Left lung (tissue), 10 donors: ENCODE data around the gene KIF15. TPM values are rescaled to one million over a fixed set of nuclear protein-coding genes. Genes with fewer than 3 reads are reported as not detected.

ENCODE experiments used
- ATAC-seq: fragments of 200-7000 bp; cut with Tn5 transposase; one replicate; pipeline ENCODE4 v1.9.1; 2020; ENCODE audit warnings: moderate library complexity
- DNase-seq, 4 donors: peaks; one replicate each; pipeline ENCODE4 v3.0.0-alpha.2; 2013 to 2020
- H3K27ac ChIP-seq, 2 donors: fragments of 200-600 bp; sonication (generic) in 1 of 2; one replicate each; pipeline versions ENCODE4 v1.5.0 to v1.8.0; 2020 to 2021
- H3K27me3 ChIP-seq, 2 donors: fragments of 200-600 bp; sonication (generic) in 1 of 2; one replicate each; pipeline versions ENCODE4 v1.5.0 to v1.8.0; 2020 to 2021
- H3K36me3 ChIP-seq, 2 donors: fragments of 200-600 bp; sonication (generic) in 1 of 2; one replicate each; pipeline versions ENCODE4 v1.5.0 to v1.8.0; 2020 to 2021
- H3K4me1 ChIP-seq, 2 donors: fragments of 200-600 bp; one replicate each; pipeline ENCODE4 v1.8.0; 2021
- H3K4me3 ChIP-seq, 2 donors: fragments of 200-600 bp; sonication (generic) in 1 of 2; one replicate each; pipeline versions ENCODE4 v1.5.0 to v1.8.0; 2020 to 2021; ENCODE audit warnings: mild to moderate bottlenecking in 1 of 2
- H3K9me3 ChIP-seq, 2 donors: fragments of 200-600 bp; sonication (generic) in 1 of 2; one replicate each; pipeline versions ENCODE4 v1.5.0 to v1.8.0; 2020 to 2021
- CTCF ChIP-seq, 2 donors: fragments of 200-600 bp; sonication (generic) in 1 of 2; IDR thresholded peaks; one replicate each; pipeline versions ENCODE4 v1.5.0 to v1.8.0; 2021; ENCODE audit warnings: antibody characterized with exemption in 2 of 2
- intact Hi-C, 2 donors: fragments of 100-400 bp; cut with DNase I; formaldehyde crosslinking; loops; one replicate each; pipeline versions ENCODE4 v1.11.2 to v1.14.2; 2022
- polyA plus RNA-seq, 6 donors: library from polyadenylated mRNA; unstranded; fragments of 120-200 nt; gene quantifications; one replicate each; pipeline ENCODE4 v1.2.1, GENCODE V29; 2013; ENCODE audit not compliant: insufficient read length in 6 of 6
- total RNA-seq, 2 donors: library from RNA; stranded (reverse); fragmentation: NEBNext Ultra II Directional; extraction: Animal tissue kit (Norgen Biotek cat#: 25700); gene quantifications; one replicate each; pipeline ENCODE4 v1.2.1, GENCODE V29; 2021
- donor health status: DM: no; HTN: yes; CAD: no.
- donor health status: DM: no; HTN: no; CAD: no.

Gene KIF15
- total and polyA plus RNA-seq, 8 donors, result 1.8 to 51.3 (median 22.6) TPM

- no peak for ATAC-seq
Measured at GRCh38 chr3:44825264-44825925, 63.8 kb downstream of the KIF15 start.

GRCh38 chr3:44827196-44827595 is 65.6 kb downstream of the KIF15 start:
- ATAC-seq (no peak), DNase-seq (no peak)
- Histone ChIP-seq H3K4me1 (no peaks in the 10 kb centered on the region), H3K36me3 (peaks cover 0 to 19% of the 10 kb centered on the region in 2 donors), H3K9me3 (no peaks in the 10 kb centered on the region), H3K27me3 (no peaks in the 10 kb centered on the region), H3K27ac (no peak overlapping the region), H3K4me3 (no peak overlapping the region)
- TF ChIP-seq CTCF (IDR thresholded peaks at IDR 0.05), result no peak
- intact Hi-C loops, result no loop called here

More at GRCh38 chr3:44825264-44825925, 63.8 kb downstream of the KIF15 start:
- Histone ChIP-seq H3K9me3 (no peaks in the 10 kb centered on the region), H3K27ac (no peak overlapping the region), H3K36me3 (peaks cover 0 to 9% of the 10 kb centered on the region in 2 donors), H3K4me1 (no peaks in the 10 kb centered on the region), H3K4me3 (no peak overlapping the region), H3K27me3 (no peaks in the 10 kb centered on the region)
- DNase-seq, result no peak
- intact Hi-C loops, result no loop called here
- TF ChIP-seq CTCF (IDR thresholded peaks at IDR 0.05), result no peak

- no peaks in the 10 kb centered on the region for H3K27me3 ChIP-seq
- no peak for TF ChIP-seq CTCF (IDR thresholded peaks at IDR 0.05)
- ATAC-seq, result no peak
- no peaks in the 10 kb centered on the region for H3K4me1 ChIP-seq
- DNase-seq, result no peak
- H3K9me3 ChIP-seq, result peaks cover 0 to 9% of the 10 kb centered on the region in 2 donors
- H3K36me3 ChIP-seq, result peaks cover 0 to 22% of the 10 kb centered on the region in 2 donors
- H3K4me3 ChIP-seq, result no peak overlapping the region
- no peak overlapping the region for H3K27ac ChIP-seq
- intact Hi-C loops, result no loop called here
Measured at GRCh38 chr3:44831232-44831631, 69.6 kb downstream of the KIF15 start.

GRCh38 chr3:44832032-44832431 is 70.4 kb downstream of the KIF15 start:
- no peaks in the 10 kb centered on the region for H3K27me3 ChIP-seq
- no peak overlapping the region for H3K4me3 ChIP-seq
- DNase-seq (no peak), ATAC-seq (no peak)
- peaks cover 0 to 28% of the 10 kb centered on the region in 2 donors for H3K36me3 ChIP-seq
- H3K4me1 ChIP-seq, result no peaks in the 10 kb centered on the region
- intact Hi-C loops, result no loop called here
- H3K9me3 ChIP-seq, result peaks cover 0 to 17% of the 10 kb centered on the region in 2 donors
- no peak for TF ChIP-seq CTCF (IDR thresholded peaks at IDR 0.05)
- no peak overlapping the region for H3K27ac ChIP-seq

GRCh38 chr3:44832965-44833364 is 71.4 kb downstream of the KIF15 start:
- Histone ChIP-seq H3K36me3 (peaks cover 0 to 32% of the 10 kb centered on the region in 2 donors), H3K27me3 (no peaks in the 10 kb centered on the region), H3K4me3 (no peak overlapping the region), H3K27ac (no peak overlapping the region), H3K9me3 (peaks cover 0 to 18% of the 10 kb centered on the region in 2 donors), H3K4me1 (no peaks in the 10 kb centered on the region)
- ATAC-seq (no peak), DNase-seq (no peak)
- no peak for TF ChIP-seq CTCF (IDR thresholded peaks at IDR 0.05)
- intact Hi-C loops, result no loop called here
